OCI-LY1 (cell line): Measurements from ENCODE around the gene TCF25.

Experiments used
- H2AFZ ChIP-seq: fragments of 200-600 bp; sonication (generic), shearing (Covaris generic); 2 replicates; pipeline ENCODE4 v1.6.0; 2014; ENCODE audit warnings: antibody characterized with exemption, mild to moderate bottlenecking, low read length
- H3F3A ChIP-seq: fragments of 200-600 bp; sonication (generic), shearing (Covaris generic); 2 replicates; pipeline ENCODE4 v1.6.0; 2014; ENCODE audit warnings: mild to moderate bottlenecking, antibody characterized with exemption, low read length, moderate library complexity; ENCODE audit not compliant: insufficient read depth
- H3K27ac ChIP-seq: fragments of 200-600 bp; sonication (generic); 2 replicates; pipeline ENCODE4 v1.5.1; 2014; ENCODE audit warnings: low read length, mixed run types, mild to moderate bottlenecking, low read depth; ENCODE audit not compliant: poor library complexity, severe bottlenecking
- H3K27me3 ChIP-seq: fragments of 200-600 bp; sonication (generic); 2 replicates; pipeline ENCODE4 v1.6.0; 2014; ENCODE audit warnings: antibody characterized with exemption, mild to moderate bottlenecking, low read length, moderate library complexity; ENCODE audit not compliant: insufficient read depth
- H3K36me3 ChIP-seq: fragments of 200-600 bp; sonication (generic); 2 replicates; pipeline ENCODE4 v1.6.1; 2014; ENCODE audit warnings: mild to moderate bottlenecking, antibody characterized with exemption, low read length, moderate library complexity, mixed read lengths; ENCODE audit not compliant: insufficient read depth
- H3K4me1 ChIP-seq: fragments of 200-600 bp; sonication (generic); 2 replicates; pipeline ENCODE4 v1.5.1; 2014; ENCODE audit warnings: mild to moderate bottlenecking, low read length, moderate library complexity; ENCODE audit not compliant: insufficient read depth, severe bottlenecking
- H3K4me2 ChIP-seq: fragments of 200-600 bp; sonication (generic), shearing (Covaris generic); 2 replicates; pipeline ENCODE4 v1.6.1; 2014; ENCODE audit warnings: low read length
- H3K4me3 ChIP-seq: fragments of 200-600 bp; sonication (generic); 2 replicates; pipeline ENCODE4 v1.5.1; 2014; ENCODE audit warnings: low read length, low read depth, mild to moderate bottlenecking, mixed read lengths; ENCODE audit not compliant: poor library complexity, severe bottlenecking
- H3K79me2 ChIP-seq: fragments of 200-600 bp; shearing (Covaris generic); 2 replicates; pipeline ENCODE4 v1.6.1; 2016; ENCODE audit warnings: mixed run types, low read length, mixed read lengths; ENCODE audit not compliant: insufficient read depth
- H3K9ac ChIP-seq: fragments of 200-600 bp; sonication (generic), shearing (Covaris generic); 2 replicates; pipeline ENCODE4 v1.6.1; 2014; ENCODE audit warnings: mild to moderate bottlenecking, low read length, mixed read lengths
- H3K9me2 ChIP-seq: fragments of 200-600 bp; sonication (generic), shearing (Covaris generic); 2 replicates; pipeline ENCODE4 v1.6.1; 2014; ENCODE audit warnings: low read depth, mild to moderate bottlenecking, low read length, mixed read lengths
- H3K9me3 ChIP-seq: fragments of 200-600 bp; shearing (Covaris generic); 2 replicates; pipeline ENCODE4 v1.6.1; 2014; ENCODE audit warnings: low read length, mixed read lengths
- H4K20me1 ChIP-seq: fragments of 200-600 bp; sonication (generic), shearing (Covaris generic); 2 replicates; pipeline ENCODE4 v1.6.0; 2016; ENCODE audit warnings: mild to moderate bottlenecking, low read length; ENCODE audit not compliant: insufficient read depth
- EZH2 ChIP-seq: fragments of 200-600 bp; sonication (generic), shearing (Covaris generic); IDR thresholded peaks from 2 replicates; pipeline ENCODE4 v1.8.0; 2017; ENCODE audit warnings: borderline replicate concordance, mixed run types, mild to moderate bottlenecking, antibody characterized with exemption, low read length, moderate library complexity, mixed read lengths
- TF ChIP-seq, protein P1 (sequence below): fragments of 200-600 bp; sonication (generic), shearing (Covaris generic); IDR thresholded peaks from 2 replicates; pipeline ENCODE4 v1.5.1; 2017; ENCODE audit warnings: mild to moderate bottlenecking, antibody characterized with exemption, low read length, moderate library complexity, mixed read lengths

Gene TCF25

DNA sequence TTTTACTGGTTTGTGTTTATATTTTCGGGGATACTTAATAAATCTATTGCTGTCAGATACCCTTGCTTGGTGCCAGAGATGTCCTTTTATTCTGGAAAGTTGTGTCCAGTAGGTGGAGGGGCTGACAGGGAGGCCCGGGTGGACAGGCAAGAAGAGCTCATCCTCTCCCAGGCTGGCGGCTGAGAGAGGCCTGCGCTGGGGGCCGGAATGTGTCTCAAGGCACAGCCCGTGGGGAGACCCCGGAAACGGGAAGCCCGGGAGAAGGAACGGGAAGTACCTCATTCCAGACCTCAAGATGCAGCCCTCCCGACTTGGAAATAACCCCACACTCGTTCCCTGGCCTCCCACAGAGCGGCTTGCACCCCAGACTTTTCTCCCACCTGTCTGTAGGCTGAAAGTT lies 62.6 kb downstream of the TCF25 start:
- Histone ChIP-seq H3K79me2 (no peaks in the 10 kb centered on the region), H3F3A (no peaks in the 10 kb centered on the region), H2AFZ (no peak overlapping the region), H3K4me3 (no peak overlapping the region), H3K9me3 (no peaks in the 10 kb centered on the region), H3K27ac (no peak overlapping the region), H4K20me1 (no peaks in the 10 kb centered on the region), H3K4me1 (no peaks in the 10 kb centered on the region), H3K4me2 (no peak overlapping the region), H3K36me3 (peaks cover 6% of the 10 kb centered on the region; the same call in 1 of the 2 replicates), H3K9me2 (no peaks in the 10 kb centered on the region), H3K27me3 (no peaks in the 10 kb centered on the region), H3K9ac (no peak overlapping the region)
- no peak for TF ChIP-seq EZH2
- TF ChIP-seq, protein P1, sequence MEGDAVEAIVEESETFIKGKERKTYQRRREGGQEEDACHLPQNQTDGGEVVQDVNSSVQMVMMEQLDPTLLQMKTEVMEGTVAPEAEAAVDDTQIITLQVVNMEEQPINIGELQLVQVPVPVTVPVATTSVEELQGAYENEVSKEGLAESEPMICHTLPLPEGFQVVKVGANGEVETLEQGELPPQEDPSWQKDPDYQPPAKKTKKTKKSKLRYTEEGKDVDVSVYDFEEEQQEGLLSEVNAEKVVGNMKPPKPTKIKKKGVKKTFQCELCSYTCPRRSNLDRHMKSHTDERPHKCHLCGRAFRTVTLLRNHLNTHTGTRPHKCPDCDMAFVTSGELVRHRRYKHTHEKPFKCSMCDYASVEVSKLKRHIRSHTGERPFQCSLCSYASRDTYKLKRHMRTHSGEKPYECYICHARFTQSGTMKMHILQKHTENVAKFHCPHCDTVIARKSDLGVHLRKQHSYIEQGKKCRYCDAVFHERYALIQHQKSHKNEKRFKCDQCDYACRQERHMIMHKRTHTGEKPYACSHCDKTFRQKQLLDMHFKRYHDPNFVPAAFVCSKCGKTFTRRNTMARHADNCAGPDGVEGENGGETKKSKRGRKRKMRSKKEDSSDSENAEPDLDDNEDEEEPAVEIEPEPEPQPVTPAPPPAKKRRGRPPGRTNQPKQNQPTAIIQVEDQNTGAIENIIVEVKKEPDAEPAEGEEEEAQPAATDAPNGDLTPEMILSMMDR: no peak

DNA sequence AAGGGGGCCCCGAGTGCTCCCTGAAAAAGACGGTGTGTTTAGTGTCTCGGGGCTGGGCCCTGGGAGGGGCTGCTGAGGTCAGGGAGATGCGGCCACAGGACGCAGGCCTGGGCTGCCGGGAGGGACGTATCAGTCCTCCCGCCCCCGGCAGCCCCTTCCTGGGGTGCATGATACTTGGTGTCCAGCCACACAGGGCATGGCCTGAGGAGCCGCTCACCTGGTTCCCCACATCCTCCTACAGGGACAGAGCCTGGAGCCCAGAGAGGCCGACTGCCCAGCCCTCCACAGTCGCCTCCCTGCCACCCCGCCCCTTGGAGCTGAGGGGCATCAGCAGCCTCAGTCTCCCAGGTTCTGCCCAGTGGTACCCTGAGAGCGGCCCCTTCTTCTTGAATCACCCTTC lies 63.1 kb downstream of the TCF25 start:
- H3F3A ChIP-seq: no peaks in the 10 kb centered on the region
- H4K20me1 ChIP-seq: no peaks in the 10 kb centered on the region
- H3K36me3 ChIP-seq: peaks cover 6% of the 10 kb centered on the region; the same call in 1 of the 2 replicates
- no peak overlapping the region for H3K9ac ChIP-seq
- no peaks in the 10 kb centered on the region for H3K27me3 ChIP-seq
- no peak overlapping the region for H2AFZ ChIP-seq
- H3K9me3 ChIP-seq: no peaks in the 10 kb centered on the region
- no peak overlapping the region for H3K4me2 ChIP-seq
- no peak overlapping the region for H3K27ac ChIP-seq
- no peaks in the 10 kb centered on the region for H3K4me1 ChIP-seq
- no peak overlapping the region for H3K4me3 ChIP-seq
- H3K9me2 ChIP-seq: no peaks in the 10 kb centered on the region
- no peak for TF ChIP-seq EZH2
- TF ChIP-seq, protein P1: no peak
- H3K79me2 ChIP-seq: no peaks in the 10 kb centered on the region

DNA sequence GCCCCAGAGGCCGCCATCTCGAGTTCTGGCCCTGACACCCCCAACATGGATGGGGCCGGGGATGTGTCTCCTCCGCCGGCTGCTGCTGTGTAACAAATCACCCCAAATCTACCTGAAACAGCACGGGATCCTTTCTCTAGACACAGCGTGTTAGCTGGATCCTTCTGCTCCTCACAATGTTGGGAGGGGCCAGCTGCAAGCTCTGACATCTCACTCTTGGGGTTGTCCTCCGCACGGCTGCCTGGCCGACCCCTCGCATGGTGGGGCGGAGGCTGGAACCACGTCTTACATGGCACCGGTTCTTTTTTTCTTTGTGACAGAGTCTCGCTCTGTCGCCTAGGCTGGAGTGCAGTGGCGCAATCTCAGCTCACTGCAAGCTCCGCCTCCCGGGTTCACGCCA lies 63.6 kb downstream of the TCF25 start:
- no peaks in the 10 kb centered on the region for H3K9me3 ChIP-seq
- H3K9me2 ChIP-seq: no peaks in the 10 kb centered on the region
- no peak overlapping the region for H3K27ac ChIP-seq
- H3K4me3 ChIP-seq: no peak overlapping the region
- no peaks in the 10 kb centered on the region for H3K79me2 ChIP-seq
- no peak for TF ChIP-seq EZH2
- TF ChIP-seq, protein P1: no peak
- no peaks in the 10 kb centered on the region for H3F3A ChIP-seq
- H2AFZ ChIP-seq: no peak overlapping the region
- H3K4me2 ChIP-seq: no peak overlapping the region
- H3K9ac ChIP-seq: no peak overlapping the region
- H4K20me1 ChIP-seq: no peaks in the 10 kb centered on the region
- peaks cover 6% of the 10 kb centered on the region; the same call in 1 of the 2 replicates for H3K36me3 ChIP-seq
- no peaks in the 10 kb centered on the region for H3K27me3 ChIP-seq
- H3K4me1 ChIP-seq: no peaks in the 10 kb centered on the region
